Measurements from ENCODE around the gene SCNN1G. TPM values are rescaled to one million over a fixed set of nuclear protein-coding genes. Genes with fewer than 3 reads are reported as not detected.

SCNN1G gene
- total RNA-seq, 1 donor from 2014 or later, result 0.09 TPM

DNA sequence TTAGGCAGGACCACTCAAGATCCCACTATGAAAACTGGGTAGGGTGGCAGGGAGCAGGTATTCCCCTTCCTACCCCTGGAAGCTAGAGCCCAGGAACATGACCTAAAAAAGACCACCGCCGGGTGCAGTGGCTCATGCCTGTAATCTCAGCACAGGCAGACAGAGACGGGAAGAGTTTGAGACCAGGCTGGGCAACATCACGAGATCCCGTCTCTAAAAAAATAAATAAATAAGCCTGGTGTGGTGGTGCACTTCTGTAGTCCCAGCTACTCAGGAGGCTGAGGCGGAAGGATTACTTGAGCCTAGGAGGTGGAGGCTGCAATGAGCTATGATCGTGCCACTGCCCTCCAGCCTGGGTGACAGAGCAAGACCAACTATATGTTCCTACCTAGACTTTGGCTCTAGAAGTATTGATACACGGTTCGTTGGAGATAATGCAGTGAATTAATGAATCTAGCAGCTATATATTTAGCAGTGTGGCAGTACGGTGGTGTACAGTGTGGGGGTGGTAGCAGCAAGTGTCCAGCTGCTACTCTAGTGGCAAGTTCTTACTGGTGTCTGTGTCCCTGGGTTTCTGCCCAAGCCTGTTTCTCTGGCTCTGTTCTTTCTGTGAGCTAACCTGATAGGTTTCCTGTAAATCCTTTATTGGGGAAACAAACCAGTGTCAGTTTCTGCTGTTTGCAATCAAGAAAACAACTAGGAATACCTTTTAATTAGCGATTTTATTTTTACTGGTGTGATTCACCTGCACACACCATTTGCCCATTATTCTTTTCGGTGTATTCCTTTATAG lies 30.0 kb upstream of the SCNN1G start:
- DNase-seq (ENCODE audit: low spot score), result no peak

DNA sequence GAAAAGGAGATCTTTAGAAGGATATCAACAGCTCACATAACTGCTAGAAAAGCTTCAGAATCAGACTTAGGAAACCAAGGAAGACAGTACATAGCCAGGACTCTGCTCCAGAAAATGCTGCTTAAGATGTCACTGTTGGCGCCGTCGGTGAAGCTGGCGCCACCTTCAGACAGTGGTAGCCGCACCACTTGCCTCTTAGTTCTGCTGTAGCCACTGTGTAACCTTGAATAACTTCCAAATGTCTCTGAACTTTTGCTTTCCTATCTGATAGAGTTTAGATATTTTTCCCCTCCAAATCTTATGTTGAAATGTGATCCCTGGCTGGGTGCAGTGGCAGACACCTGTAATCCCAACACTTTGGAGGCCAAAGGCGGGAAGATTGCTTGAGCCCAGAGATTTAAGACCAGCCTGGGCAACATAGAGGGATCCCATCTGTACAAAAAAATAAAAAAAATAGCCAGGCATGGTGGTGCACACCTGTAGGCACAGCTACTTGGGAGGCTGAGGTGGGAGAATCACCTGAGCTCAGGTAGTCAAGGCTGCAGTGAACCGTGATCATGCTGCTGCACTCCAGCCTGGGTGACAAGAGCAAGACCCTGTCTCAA lies 27.0 kb upstream of the SCNN1G start:
- no peak for DNase-seq (ENCODE audit: low spot score)

DNA sequence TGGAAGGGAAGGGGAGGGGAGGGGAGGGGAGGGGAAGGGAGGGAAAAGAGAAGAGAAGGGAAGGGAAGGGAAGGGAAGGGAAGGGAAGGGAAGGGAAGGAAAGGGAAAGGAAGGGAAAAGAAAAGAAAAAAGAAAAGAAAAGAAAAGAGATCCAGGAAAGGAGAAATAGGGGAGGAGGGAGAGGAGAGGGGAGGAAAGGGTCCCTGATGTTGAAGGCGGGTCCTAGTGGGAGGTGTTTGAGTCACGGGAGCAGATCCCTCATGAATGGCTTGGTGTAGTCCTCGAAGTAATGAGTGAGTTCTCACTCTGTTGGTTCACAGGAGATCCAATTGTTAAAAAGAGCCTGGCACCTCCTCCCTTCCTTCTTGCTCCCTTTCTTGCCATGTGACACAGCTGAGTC lies 26.4 kb upstream of the SCNN1G start:
- DNase-seq (ENCODE audit: low spot score), result no peak

DNA sequence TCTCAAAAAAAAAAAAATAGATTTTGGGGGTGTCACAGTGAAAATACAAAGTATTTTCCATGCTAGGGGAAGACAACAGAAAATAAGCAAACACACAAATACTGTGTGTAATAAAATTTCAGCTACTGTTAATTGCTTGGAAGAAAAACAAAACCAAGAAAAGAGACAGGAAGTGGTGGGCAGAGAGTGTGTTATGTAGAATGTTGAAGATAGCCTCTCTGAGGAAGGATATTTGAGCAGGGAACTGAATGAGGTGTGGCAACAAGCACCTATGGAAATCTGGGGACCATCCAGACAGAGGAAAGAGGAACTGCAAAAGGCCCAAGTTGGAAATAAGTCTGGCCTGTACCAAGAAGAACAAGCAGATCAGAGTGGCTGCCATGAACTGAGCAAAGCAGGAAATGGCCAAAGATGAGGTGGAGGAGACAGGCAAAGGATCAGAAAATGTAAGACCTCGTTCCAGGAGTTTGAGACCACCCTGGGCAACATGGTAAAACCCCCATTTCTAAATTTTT lies 25.5 kb upstream of the SCNN1G start:
- DNase-seq (ENCODE audit: low spot score), result no peak

DNA sequence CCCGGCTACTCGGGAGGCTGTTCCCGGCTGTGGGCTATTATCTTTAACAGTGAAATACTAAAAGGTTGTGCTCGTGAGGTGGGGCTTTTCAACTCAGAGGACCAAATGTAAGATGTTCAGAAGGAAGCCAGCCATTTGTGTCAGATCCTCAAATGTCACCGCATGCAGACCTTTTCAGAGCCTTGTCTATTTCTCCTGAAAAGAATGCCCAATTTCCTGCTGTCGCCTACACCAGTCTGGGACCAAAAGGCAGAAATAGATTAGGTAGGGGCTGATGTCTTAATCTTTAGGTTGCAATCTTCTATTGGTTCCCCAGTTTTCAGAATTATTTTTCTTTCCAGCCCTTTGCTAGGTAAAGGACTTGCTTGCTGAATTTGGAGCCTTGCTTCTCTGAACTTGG lies 24.4 kb upstream of the SCNN1G start:
- DNase-seq (ENCODE audit: low spot score), result no peak

DNA sequence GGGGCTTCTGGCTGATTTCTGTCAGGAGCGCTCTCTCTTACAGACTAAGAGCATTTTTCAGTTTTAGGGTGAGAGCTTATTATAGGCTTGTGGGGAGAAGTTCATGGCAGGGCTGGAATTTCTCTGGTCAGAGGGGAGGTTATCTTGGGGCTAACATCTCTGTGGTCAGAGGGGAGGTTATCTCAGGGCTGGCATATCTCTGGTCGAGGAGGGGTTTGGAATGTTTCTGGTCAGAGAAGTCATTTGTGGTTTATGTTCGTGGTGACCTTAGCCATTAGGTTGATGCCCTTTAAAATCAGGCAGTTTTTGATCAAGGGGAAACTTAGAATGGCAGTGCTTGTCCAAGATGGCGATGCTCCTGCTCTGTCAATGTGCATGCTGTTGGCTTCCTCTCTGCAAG lies 22.5 kb upstream of the SCNN1G start:
- DNase-seq (ENCODE audit: low spot score), result no peak

DNA sequence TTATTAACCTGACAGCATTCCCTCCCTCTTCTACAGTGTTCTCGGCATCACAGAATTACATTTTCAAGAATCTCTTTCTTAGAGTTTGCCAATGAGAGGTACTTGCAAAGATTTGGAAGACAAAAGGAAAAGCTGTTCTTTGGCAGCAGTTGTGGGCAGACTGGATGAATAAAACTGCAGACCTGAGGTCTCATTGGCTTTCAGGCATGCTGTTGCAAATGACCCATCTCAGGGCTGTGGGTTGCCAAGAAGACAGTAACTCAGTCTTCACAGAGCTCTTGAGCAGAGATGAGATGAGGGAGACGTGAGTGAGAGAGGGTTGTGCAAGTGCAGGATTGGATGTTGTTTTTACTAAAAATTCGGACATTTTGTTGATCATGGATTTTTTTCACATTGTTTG lies 22.0 kb upstream of the SCNN1G start:
- no peak for DNase-seq (ENCODE audit: low spot score)

DNA sequence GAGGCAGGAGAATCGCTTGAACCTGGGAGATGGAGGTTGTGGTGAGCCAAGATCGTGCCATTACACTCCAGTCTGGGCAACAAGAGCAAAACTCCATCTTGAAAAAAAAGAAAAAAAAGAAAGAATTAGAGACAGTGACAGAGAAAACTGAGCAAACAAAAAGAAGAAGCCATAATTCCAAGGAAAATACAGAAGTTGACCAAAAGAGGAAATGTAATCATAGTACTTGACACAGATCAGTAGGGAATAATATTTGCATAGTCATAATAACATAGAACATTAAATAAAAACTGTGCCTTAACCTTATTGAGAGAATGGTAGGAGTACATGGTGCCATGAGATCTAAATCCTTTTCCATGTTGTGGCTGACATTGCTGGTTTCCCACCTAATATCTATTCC lies 18.6 kb upstream of the SCNN1G start:
- no peak for DNase-seq (ENCODE audit: low spot score)

DNA sequence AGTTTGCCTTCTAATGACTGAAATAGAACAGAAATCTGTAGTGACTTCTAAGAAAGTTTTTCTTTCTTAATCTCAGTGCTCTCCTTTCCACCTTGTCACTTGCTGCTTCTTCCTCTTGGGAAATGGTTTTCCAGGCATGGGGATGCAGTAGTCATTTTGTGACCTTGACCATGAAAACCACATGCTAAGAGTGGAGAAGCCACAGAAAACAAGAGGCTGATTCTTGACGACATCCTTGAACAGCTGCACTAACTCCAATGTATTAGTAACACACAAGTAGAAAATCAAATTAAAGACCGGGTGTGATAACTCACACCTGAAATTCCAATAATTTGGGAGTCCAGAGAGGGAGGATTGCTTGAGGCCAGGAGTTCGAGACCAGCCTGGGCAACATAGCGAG lies 17.8 kb upstream of the SCNN1G start:
- no peak for DNase-seq (ENCODE audit: low spot score)

DNA sequence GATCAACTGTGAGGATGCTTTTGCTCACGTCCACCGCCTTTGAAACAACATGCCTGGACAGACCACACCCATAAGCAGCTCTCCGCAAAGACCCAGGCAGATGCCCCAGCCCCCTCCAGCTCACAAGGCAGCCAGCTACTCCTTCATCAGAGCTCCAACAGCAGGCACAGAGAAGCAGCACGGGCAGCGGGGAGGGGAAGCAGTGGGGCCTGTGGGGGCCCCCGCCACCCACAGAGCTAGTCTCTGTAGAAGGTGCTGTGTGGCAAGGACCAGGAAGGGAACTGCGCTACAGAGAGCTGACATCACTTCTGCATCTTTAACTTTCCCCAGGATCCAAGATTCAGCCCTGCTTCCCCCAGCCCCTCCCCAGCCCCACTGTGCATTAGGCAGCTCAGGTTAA lies 10.0 kb upstream of the SCNN1G start:
- no peak for DNase-seq (ENCODE audit: low spot score)

DNA sequence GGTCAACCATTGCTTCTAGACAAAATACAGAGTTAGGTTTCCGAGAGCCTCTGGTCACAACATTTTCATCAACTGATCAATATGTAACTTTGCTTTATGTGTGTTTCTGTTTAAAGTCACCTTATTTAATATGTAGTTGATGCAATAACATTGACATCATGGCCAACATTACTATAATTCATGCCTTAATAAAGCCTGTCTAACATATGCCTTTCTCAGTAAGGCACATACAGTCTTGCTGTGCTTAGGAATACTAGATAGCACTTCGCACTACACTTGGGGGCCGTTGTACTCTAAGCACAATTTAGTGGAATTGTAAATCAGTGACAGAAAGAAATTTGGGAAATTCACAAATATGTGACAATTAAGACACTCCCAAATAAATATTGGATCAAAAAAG lies 9.6 kb upstream of the SCNN1G start:
- DNase-seq (ENCODE audit: low spot score), result no peak

DNA sequence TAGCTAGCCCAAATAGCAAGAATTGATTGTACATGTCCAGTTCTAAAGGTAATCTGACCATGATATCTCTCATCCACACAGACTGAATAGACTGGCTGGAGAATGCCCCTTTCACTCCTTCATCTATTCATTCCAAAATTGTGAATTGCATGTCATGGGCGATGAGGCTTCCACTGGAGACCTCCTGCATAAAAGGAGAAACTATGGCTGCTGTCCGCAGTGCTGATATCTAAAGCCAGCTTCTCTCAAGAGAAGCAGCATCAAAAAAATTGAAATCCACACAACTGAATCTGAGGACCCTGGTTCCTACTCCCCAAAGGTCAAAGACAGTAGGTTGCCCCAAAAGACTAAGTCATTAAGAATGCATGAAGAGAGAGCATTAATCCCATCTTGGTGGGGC lies 7.9 kb upstream of the SCNN1G start:
- no peak for DNase-seq (ENCODE audit: low spot score)

DNA sequence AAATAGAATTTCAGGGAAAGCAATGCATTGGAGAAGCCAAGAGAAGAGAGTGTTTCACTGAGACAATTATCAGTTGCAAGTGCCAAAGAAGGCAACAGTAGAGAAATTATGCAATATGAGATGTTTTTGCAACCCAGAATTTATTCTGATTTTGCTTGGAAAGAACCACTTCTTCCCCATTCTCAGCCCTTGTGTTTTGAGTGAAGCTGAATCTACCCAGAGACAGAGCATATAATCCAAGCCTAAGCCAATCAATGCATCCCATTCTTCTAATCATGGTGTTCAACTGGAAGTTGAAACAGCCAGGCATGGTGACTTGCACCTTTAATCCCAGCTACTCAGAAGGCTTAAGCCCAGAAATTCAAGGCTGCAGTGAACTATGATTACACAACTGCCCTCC lies 6.9 kb upstream of the SCNN1G start:
- DNase-seq (ENCODE audit: low spot score), result no peak

DNA sequence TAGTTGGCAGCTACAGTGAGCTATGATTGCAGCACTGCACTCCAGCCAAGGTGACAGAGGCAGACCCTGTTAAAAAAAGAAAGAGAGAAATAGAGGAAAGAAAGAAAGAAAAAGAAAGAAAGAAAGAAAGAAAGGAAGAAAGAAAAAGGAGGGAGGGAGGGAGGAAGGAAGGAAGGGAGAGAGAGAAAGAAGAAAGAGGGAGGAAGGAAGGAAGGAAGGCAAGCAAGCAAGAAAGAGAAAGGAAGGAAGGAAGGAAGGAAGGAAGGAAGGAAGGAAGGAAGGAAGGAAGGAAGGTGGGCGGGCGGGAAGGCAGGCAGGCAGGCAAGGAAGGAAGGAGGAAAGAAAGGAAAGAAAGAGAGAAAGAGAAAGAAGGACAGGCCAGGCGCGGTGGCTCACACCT lies 1.0 kb upstream of the SCNN1G start:
- DNase-seq (ENCODE audit: low spot score), result no peak

DNA sequence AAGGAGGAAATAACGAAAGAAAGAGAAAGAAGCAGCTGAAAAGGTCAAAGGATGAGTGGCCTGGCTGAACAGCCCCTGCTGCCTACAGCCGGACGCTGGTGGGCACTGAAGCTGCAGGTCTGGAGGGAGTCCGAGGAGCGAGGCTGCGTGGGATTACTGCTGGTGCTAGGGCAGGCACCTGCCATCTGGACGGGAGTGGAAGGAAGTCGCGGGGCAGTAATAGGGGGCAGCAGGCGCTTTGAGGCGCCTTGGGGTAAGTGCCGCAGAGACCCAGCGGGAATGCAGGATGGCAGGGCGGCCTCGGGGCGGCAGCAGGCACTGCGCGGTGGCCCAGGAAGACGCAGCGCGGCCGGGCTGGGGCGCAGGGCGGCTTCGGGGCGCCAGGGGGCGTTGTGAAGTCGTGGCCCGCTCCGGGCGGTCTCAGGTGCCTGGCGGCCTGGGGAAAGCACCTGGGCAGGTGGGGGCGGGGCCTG lies 303 bp upstream of the SCNN1G start:
- DNase-seq (ENCODE audit: low spot score), result peak; percentile 83

DNA sequence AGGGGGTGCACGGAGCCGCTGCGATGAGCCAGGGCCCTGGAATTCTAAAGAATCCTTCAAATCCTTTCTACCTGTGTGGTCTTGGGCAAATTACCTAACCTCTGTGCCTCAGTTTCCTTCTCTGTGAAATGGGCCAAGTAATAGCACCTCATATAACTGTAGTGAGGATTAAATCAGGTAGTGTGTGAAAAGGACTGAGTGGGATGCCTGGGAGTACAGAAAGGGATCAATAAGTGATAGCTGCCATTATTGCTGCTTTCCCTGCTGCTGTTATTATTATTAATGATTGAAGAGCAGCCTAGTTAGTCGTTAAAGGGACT lies 958 bp downstream of the SCNN1G start:
- DNase-seq (ENCODE audit: low spot score), result no peak

DNA sequence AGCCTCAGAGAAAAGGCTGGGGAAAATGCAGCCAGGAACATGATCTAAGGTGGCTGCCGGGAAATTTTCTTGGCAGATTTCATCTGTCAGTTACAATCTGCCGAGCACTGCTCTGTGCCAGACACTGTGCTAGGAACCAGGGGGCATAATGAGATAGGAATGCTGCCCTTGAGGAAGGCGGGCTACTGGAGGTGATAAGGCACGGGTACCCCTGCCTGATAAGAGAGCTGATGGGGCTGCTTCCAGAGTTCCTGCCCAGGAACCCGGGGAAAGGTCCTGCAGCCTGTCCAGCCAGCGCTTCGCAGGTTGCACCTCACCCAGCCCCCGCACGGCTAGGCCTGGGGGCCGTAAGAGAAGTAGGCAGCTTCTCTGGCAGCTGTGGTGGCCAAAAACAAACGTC lies 3.1 kb downstream of the SCNN1G start:
- no peak for DNase-seq (ENCODE audit: low spot score)

DNA sequence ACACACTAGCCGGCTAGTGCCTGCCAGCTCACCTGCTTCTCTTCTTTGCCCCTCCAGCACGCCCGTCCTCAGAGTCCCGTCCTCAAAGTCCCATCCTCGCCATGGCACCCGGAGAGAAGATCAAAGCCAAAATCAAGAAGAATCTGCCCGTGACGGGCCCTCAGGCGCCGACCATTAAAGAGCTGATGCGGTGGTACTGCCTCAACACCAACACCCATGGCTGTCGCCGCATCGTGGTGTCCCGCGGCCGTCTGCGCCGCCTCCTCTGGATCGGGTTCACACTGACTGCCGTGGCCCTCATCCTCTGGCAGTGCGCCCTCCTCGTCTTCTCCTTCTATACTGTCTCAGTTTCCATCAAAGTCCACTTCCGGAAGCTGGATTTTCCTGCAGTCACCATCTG lies 3.6 kb downstream of the SCNN1G start:
- DNase-seq (ENCODE audit: low spot score), result no peak

DNA sequence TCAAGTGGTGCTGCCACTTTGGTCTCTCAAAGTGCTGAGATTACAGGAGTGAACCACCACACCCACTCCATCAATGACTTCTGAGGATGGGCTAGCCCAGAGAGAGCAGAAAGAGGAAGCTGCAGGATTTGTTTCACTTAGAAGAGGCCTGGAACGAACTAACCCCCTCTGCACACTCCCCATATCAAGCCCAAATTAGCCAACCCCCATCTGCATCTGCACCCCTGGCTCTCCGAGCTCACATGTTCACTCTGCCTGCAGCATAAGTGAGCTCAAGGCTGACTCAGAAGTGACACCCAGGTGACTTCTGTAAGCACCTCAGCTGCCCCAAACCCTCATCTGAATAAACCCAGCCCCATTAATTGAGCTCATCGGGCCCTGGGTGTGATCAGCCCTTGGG lies 4.8 kb downstream of the SCNN1G start:
- no peak for DNase-seq (ENCODE audit: low spot score)

DNA sequence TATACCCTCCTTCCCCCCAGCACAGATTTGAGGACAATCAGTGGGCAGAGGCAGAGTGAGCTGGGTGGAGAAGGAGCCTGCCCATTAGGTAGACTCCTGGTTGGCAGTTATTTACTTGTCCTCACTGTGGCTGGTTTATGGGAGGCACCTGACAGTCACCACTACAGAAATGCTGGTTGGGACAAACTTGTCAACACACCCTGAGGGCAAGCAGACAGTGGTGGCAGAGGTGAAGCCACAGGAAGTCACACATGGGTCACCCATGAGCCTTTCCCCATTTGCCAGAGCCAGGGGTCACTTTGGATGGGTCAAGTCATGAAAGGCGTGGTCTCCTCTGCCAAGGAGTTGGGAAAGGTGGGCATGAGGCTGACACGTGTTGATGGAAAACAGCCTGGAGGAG lies 6.4 kb downstream of the SCNN1G start:
- no peak for DNase-seq (ENCODE audit: low spot score)

DNA sequence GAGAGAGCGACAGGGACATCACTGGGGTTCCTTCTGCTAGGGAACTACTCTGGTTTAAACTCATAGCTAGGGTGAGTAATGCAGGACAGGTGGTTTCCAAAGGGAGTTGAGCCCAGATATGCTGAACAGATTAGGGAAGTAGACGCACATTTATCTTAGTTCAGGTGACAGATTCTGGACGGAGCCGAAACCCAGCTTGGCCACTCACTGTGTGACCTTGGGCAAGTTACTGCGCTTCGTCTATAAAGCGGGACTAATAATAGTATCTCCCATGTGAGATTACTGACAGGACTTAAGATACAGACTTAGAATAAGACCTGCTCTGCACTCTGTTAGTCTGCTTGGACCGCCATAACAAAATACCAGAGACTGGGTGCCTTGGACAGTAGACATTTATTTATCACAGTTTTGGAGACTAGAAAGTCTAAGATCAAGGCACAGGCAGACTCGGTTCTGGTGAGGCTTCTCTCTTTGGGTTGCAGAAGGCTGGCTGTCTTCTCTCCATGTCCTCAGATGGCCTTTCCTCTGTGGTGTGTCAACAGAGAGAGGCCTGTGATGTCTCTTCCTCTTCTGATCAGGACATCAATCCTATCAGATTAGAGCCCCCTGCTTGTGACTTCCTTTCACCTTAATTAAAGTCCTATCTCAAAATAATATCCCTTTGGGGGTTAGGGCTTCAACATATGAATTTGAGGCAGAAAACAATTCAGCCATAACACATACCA lies 12.1 kb downstream of the SCNN1G start:
- DNase-seq (ENCODE audit: low spot score), result no peak

DNA sequence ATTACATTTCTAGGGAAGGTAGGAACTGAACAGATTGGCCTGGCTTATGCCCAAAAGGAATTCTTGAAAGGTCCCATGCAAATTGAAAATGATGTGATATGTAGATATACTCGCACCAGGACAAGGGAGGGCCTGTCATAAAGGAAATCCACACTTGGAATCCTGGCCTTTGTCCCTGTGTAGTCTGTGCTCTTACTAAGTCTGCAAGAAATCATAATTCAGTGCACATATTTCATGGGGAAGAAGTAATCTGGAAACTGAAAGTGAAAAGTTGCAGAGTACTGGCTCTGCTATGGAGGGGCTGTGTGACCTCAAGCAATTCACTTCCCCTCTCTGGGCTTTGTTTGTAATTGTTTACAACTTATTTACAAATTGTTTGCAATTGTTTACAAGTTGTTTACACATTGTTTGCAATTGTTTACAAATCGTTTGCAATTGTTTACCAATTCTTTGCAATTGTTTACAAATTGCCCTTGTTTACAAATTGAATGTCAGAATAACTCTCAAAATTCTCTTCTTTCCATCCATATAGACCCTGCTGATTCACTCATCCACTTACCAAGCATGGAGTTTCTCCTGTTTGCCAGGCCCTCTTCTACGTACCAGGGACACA lies 12.9 kb downstream of the SCNN1G start:
- DNase-seq (ENCODE audit: low spot score), result no peak

DNA sequence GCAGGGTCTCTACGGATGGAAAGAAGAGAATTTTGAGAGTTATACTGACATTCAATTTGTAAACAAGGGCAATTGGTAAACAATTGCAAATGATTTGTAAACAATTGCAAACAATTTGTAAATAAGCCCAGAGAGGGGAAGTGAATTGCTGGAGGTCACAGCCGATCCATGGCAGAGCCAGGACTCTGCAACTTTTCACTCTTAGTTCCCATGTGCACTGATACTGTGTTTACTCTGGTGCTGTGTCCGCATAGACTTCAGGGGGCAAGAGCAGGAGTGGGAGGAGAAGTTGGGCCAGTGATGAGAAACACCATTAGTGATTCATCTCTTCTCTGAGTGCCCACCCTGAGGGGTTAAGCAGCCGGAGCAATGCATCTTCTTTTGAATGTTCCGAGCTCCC lies 14.0 kb downstream of the SCNN1G start:
- no peak for DNase-seq (ENCODE audit: low spot score)
